IPS-18c (cell line): ENCODE measurements around the gene CANT1.

Experiments
- H3K4me3 ChIP-seq: 2 replicates; pipeline ENCODE4 v1.7.0; 2013; ENCODE audit warnings: low read depth, mild to moderate bottlenecking, low read length, moderate library complexity; ENCODE audit not compliant: insufficient read depth
- H3K9me3 ChIP-seq: one replicate; pipeline ENCODE4 v1.6.1; 2013; ENCODE audit warnings: mild to moderate bottlenecking, low read length, moderate library complexity; ENCODE audit not compliant: control insufficient read depth, insufficient read depth

Gene CANT1

GRCh38 chr17:79045842-79046196, 36.3 kb upstream of the CANT1 start:
- Histone ChIP-seq H3K4me3 (no peak overlapping the region), H3K9me3 (no peaks in the 10 kb centered on the region)

GRCh38 chr17:79045001-79045729, 35.6 kb upstream of the CANT1 start:
- Histone ChIP-seq H3K4me3 (no peak overlapping the region), H3K9me3 (no peaks in the 10 kb centered on the region)

GRCh38 chr17:79044462-79044861, 34.9 kb upstream of the CANT1 start:
- no peaks in the 10 kb centered on the region for H3K9me3 ChIP-seq
- no peak overlapping the region for H3K4me3 ChIP-seq

GRCh38 chr17:79043931-79044320, 34.4 kb upstream of the CANT1 start:
- Histone ChIP-seq H3K4me3 (no peak overlapping the region), H3K9me3 (no peaks in the 10 kb centered on the region)

GRCh38 chr17:79043191-79043930, 33.8 kb upstream of the CANT1 start:
- Histone ChIP-seq H3K9me3 (no peaks in the 10 kb centered on the region), H3K4me3 (no peak overlapping the region)

- Histone ChIP-seq H3K4me3 (no peak overlapping the region), H3K9me3 (no peaks in the 10 kb centered on the region)
These were observed 33.0 kb upstream of the CANT1 start for GRCh38 chr17:79042421-79043190.

GRCh38 chr17:79041723-79042420, 32.3 kb upstream of the CANT1 start:
- Histone ChIP-seq H3K4me3 (no peak overlapping the region), H3K9me3 (no peaks in the 10 kb centered on the region)

GRCh38 chr17:79041041-79041570, 31.5 kb upstream of the CANT1 start:
- Histone ChIP-seq H3K4me3 (no peak overlapping the region), H3K9me3 (no peaks in the 10 kb centered on the region)

- H3K4me3 ChIP-seq, result no peak overlapping the region
These were observed 30.3 kb upstream of the CANT1 start for GRCh38 chr17:79039886-79040285.

GRCh38 chr17:79039171-79039570, 29.6 kb upstream of the CANT1 start:
- Histone ChIP-seq H3K4me3 (no peak overlapping the region), H3K9me3 (no peaks in the 10 kb centered on the region)

More at GRCh38 chr17:79039886-79040285, 30.3 kb upstream of the CANT1 start:
- no peaks in the 10 kb centered on the region for H3K9me3 ChIP-seq

- Histone ChIP-seq H3K4me3 (no peak overlapping the region), H3K9me3 (no peaks in the 10 kb centered on the region)
These were observed 29.1 kb upstream of the CANT1 start for GRCh38 chr17:79038545-79039135.

- Histone ChIP-seq H3K4me3 (no peak overlapping the region), H3K9me3 (no peaks in the 10 kb centered on the region)
These were observed 27.0 kb upstream of the CANT1 start for GRCh38 chr17:79036596-79036995.

GRCh38 chr17:79036181-79036580, 26.6 kb upstream of the CANT1 start:
- Histone ChIP-seq H3K9me3 (no peaks in the 10 kb centered on the region), H3K4me3 (no peak overlapping the region)

GRCh38 chr17:79035686-79036085, 26.1 kb upstream of the CANT1 start:
- no peak overlapping the region for H3K4me3 ChIP-seq
- H3K9me3 ChIP-seq, result no peaks in the 10 kb centered on the region

GRCh38 chr17:79034931-79035485, 25.4 kb upstream of the CANT1 start:
- no peak overlapping the region for H3K4me3 ChIP-seq

GRCh38 chr17:79033741-79034501, 24.4 kb upstream of the CANT1 start:
- Histone ChIP-seq H3K4me3 (no peak overlapping the region), H3K9me3 (no peaks in the 10 kb centered on the region)

More at GRCh38 chr17:79034931-79035485, 25.4 kb upstream of the CANT1 start:
- H3K9me3 ChIP-seq, result no peaks in the 10 kb centered on the region
